Stimulated activated CD8-positive, alpha-beta memory T cell treated with anti-CD3 and anti-CD28 coated beads, Interleukin-15, amount 100 ng/mL, for 4 hours (primary cell): ENCODE results near the gene SMARCA2.
A peak's percentile ranks its signal among the peaks of the same experiment; 100 is the strongest.

ENCODE experiments used
- DNase-seq, 2 donors: peaks; one replicate each; pipeline ENCODE4 v3.0.0-alpha.2; 2020; ENCODE audit warnings: low read depth in 2 of 2

The SMARCA2 gene

GRCh38 chr9:2015581-2016407, 647 bp downstream of the SMARCA2 start:
- DNase-seq, result peak in 1 of 2 donors; percentile 21

DNA sequence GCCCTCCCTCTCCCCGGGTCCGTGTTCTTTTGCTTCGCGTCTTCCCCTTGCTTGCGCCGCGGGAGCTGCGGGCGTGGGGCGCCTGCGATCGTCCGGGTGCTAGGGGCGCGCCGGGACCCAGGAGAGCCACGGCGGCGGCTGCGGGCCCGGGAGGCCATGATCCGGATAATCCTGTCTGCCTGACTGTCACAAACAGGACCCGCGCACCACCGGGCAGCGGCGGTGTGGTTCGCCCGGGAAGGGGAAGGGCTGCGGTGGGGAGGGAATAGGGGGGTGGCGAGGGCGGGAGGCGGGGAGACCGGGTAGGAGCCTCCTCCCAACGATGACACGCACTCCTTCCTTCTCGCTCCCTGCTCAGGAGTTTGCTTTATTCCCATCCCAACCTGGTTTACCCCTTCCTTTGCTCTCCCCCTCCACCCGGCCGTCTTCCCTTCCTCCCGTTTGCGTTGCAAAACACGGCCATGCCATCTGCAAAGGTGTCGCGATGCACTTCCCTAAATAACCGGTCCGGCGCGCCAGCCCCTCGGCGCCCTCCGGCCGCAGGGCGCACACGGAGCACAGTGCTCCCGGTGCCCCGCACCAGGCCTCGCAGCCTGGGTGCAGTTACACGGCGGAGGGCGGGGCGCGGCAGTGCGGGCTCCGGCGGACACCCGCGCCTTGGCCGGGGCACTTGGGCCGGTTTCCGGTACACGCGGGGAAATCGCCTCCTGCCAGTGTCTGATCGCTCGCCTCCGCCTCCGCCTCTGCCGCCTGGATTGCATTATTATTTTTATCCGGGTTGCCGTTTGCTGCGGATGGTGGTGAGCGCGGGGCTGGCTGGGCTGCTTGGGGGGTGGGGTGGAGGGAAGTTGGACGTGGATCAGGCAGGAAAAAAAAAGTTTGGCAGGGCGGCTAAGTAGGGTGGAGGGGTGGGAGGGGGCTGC, 1.5 kb downstream of the SMARCA2 start:
- DNase-seq, result peak; percentile 16 to 32

- DNase-seq, result peak; percentile 60
These were observed 2.4 kb downstream of the SMARCA2 start for GRCh38 chr9:2017331-2018161.

DNA sequence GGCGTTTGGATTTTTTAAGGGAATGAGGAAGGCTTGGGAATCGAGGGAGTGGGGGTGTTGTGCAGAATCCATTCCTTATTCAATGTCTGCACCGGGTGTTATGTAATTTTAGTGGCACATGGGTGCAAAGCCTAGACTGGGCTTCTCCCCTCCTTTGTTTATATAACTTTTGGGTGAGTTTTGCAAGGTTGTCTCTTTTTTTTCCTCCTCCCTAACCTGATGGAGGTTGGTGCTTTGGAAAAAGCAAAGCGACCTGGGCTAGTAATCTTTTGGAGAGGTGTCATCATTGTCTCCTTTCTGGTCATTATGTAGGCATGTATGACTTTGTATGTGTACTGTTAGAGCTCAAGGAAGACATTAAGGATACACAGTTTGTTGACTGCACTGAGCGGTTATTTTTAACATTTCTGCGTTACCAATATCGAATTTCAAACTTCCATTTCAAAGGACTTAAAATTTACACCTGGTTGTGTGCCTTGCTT, 3.1 kb downstream of the SMARCA2 start:
- DNase-seq, result no peak

DNA sequence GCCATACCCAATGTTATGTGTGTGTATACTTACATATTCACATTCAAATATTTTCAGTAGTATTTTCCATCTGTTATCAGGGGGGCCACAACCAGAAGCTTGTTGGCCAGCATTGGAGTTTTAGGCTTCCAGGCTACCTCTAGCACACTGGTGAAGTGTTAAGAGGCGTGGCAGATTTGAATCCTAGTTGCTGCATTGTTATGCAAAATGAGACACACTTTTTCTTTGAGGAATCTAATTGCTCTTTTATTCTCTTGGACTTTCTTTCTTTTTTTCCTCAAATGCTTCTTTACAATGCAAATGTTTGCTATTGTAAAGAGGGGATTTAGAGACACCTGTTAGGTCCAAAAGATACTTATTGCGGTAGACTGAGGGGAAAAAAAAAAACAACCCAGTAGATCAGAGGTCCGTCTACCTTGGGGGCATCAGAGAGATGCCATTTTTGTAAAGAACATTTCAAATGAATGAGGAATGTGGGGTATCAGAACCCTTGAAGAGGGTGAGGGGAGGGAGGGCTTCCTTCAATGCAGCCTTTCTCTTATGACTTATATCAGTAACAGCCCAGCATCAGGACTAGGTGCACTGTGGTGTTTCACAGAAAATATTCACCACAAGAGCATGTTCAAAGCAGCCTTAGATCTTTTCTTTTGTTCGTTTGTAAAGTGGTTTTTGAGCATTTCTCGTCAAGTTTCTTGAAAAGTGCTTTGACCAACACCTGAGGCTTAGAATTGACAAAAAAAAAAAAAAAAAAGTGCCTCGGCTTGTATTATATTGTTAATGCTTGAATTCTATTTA, 3.8 kb downstream of the SMARCA2 start:
- no peak for DNase-seq

GRCh38 chr9:2019723-2020122, 4.6 kb downstream of the SMARCA2 start:
- DNase-seq, result no peak

DNA sequence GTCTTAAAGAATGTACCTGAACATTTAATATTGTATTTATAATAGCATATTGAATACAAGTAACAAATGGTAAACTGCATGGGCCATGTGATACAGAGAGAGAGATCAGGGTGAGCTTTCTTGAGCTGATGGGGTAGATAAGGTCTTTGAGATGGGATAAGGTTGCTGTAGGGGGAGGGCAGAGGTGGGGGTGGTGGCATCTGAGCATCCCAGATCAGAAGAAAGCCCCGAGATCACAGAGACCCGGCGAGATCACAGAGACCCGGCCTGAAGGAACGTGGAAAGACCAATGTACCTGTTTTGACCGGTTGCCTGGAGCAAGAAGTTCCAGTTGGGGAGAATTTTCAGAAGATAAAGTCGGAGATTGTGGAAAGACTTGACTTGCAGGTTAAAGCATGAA, 6.6 kb downstream of the SMARCA2 start:
- DNase-seq, result no peak

GRCh38 chr9:2022560-2022959, 7.4 kb downstream of the SMARCA2 start:
- DNase-seq, result no peak

- no peak for DNase-seq
These were observed 7.9 kb downstream of the SMARCA2 start for GRCh38 chr9:2023042-2023441.

DNA sequence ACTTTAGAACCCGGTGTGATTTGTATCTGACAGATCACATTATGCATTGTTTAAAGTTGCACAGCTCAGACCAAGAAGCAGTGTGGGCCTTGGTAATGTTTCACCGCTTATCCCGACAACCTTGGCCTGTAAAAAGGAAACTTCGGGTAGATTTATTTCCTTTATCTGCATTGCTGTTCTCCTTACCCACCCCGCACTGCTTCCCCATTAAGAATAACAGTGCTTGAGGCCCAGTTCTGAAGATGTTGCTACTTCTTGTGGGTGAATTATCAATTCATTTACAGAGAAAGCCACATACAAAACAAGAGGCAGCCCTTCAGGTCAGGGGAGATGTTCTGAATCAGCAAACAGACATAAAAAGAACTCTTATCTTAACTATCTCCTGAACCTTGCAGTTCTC, 8.4 kb downstream of the SMARCA2 start:
- DNase-seq, result no peak

DNA sequence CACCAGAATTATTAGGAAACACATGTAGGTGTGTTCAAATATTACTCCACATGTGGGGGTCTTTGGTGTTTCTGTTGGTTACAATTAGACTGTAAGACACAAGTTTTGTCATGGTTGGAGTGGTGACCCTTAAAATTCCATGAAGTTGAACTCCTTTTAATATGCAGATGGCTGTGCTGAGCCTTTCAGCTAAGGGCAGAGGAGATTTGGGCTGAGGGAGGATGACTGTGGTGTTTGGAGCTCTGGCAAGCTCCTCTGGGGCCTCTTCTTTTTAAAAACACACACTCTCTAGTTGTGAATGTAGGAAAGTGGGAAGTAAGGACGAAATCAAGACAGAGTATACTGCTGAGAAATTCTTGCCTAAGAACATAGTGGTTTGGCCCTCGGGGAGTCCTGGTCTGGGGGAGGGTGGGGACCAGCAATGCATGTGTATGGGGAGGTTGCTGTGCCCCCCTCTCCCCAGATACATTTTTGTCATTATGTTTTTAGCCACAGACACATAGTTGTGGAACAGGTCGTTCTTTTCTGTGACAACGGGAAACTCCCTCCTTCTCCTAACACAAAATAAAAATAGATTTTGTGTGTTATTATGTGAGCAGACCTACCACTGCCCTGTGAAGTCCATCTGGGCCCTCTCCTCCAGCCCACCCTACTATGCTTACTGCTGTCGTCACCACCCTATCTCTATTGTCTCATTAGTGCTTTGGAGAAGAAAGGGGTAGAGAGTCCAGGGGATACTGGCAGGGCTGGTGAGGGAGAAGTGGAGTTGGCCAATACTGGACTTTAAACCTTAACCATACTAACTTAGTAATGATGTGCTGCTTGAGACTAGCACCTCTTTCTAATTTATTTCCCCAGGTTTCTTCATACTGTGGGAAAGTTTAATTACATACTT, 10.0 kb downstream of the SMARCA2 start:
- no peak for DNase-seq

DNA sequence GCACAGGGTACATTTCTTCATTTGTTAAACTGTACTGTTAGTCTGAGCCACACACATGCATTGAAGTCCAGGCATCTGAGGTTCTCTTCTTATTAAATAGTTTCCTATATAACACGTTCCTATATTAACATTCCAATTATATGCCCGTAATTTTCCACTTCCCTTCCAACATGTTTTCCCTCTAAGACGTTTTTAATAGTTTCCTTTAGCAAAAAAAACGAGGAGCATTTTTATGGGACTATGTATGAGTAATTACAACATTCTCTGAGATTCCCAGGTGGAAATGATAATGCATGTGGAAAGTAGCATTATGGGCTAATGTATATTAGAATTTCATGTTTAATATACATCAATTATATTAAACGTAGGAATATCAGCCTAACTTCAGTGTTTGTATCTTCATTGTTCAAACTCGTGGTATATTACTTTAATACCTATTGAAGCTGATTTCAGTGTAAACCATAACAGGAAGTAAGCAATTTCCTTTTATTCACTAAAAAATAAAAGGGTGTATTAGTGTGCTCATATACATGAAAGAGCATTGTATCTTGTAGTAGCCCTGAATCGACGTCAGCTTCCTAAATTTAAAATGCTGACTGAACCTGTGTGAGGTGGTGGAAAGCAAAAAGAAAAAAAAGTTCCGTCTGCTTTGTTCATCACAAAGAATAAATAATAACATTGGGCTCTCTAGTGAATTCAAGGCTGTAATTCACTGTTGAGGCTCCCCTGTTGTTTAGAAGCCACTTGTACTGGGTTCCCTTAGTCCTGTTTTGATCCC, 11.3 kb downstream of the SMARCA2 start:
- DNase-seq, result no peak

GRCh38 chr9:2027543-2028160, 12.5 kb downstream of the SMARCA2 start:
- DNase-seq, result no peak

- DNase-seq, result no peak
These were observed 13.7 kb downstream of the SMARCA2 start for GRCh38 chr9:2028888-2029287.

DNA sequence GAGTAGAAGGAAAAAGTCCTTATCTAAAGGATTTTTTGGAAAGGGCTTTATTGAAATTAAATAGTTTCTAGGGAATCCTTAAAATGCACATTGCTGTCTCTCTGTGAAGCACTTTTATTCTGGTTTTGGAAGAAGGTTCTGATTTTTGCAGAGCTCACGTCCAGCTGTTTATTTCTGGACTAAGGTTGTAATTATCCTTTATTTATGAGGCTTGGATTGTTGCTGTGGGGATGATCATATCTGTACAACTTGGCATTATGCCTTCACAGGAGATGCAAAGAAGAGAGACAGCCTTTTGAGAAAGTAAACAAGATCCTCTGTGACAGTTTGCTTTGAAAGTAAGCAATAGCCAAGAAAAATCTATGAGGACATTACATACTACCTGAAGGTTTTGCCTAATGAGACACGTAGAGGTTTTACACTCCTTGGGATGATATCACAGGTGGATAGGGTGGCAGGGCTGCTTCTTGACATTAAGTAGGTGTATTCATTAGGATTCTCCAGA, 14.6 kb downstream of the SMARCA2 start:
- DNase-seq, result no peak

- no peak for DNase-seq
These were observed 17.1 kb downstream of the SMARCA2 start for GRCh38 chr9:2032234-2032633.

GRCh38 chr9:2036844-2037243, 21.7 kb downstream of the SMARCA2 start:
- no peak for DNase-seq
